ENCODE measurements around the gene CDK8. TPM values are rescaled to one million over a fixed set of nuclear protein-coding genes. Genes with fewer than 3 reads are reported as not detected.

The CDK8 gene
- total RNA-seq, 3 donors from 2014 or later (not counting 1 experiment from before 2014, with no cell fraction given) = 10.0 to 13.1 (median 10.9) TPM

DNA sequence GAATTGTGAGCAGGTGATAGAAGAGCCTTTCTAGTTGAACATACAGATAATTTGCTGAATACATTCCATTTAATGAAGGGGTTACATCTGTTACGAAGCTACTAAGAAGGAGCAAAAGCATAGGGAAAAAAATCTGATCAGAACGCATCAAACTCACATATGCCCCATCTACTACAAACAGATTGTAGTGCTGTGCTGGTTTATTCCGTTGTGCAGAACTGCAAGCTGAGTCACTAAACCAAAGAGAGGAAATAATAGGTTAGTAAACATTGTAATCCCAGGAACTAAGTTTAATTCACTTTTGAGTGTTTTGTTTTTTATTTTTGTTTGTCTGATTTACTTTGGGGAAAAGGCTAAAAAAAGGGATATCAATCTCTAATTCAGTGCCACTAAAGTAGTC is 136.3 kb downstream of the CDK8 start:
- no peak overlapping the region for H3K4me3 Mint-ChIP-seq
- H3K36me3 ChIP-seq (ENCODE audit: control insufficient read depth, insufficient read depth, low read length) = peaks cover 15% of the 10 kb centered on the region
- H3K27ac Mint-ChIP-seq = no peak overlapping the region
- peaks cover 21% of the 10 kb centered on the region for H3K36me3 Mint-ChIP-seq
- H3K27me3 ChIP-seq (ENCODE audit: control insufficient read depth, insufficient read depth, low read length) = no peaks in the 10 kb centered on the region
- H3K4me1 ChIP-seq (ENCODE audit: control insufficient read depth, insufficient read depth, low read length) = no peaks in the 10 kb centered on the region
- H3K27me3 Mint-ChIP-seq (ENCODE audit: low read depth in 2 of 2) = no peaks in the 10 kb centered on the region
- no peak overlapping the region for H3K27ac ChIP-seq (ENCODE audit: low read length)
- peaks cover 0 to 5% of the 10 kb centered on the region in 2 donors for H3K4me1 Mint-ChIP-seq
- DNase-seq (no peak), ATAC-seq (no peak)
- no peaks in the 10 kb centered on the region for H3K9me3 ChIP-seq (ENCODE audit: control insufficient read depth, insufficient read depth, low read length)
- intact Hi-C loops (cut with micrococcal nuclease) = no loop called here
- WGBS (ENCODE audit: insufficient coverage) = 100% methylated on average over 1 of the region's 3 CpGs
- TF ChIP-seq, protein P1, sequence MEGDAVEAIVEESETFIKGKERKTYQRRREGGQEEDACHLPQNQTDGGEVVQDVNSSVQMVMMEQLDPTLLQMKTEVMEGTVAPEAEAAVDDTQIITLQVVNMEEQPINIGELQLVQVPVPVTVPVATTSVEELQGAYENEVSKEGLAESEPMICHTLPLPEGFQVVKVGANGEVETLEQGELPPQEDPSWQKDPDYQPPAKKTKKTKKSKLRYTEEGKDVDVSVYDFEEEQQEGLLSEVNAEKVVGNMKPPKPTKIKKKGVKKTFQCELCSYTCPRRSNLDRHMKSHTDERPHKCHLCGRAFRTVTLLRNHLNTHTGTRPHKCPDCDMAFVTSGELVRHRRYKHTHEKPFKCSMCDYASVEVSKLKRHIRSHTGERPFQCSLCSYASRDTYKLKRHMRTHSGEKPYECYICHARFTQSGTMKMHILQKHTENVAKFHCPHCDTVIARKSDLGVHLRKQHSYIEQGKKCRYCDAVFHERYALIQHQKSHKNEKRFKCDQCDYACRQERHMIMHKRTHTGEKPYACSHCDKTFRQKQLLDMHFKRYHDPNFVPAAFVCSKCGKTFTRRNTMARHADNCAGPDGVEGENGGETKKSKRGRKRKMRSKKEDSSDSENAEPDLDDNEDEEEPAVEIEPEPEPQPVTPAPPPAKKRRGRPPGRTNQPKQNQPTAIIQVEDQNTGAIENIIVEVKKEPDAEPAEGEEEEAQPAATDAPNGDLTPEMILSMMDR (IDR thresholded peaks at IDR 0.05) = no peak
- no peak overlapping the region for H3K4me3 ChIP-seq (ENCODE audit: low read length)
- H3K9me3 Mint-ChIP-seq = no peaks in the 10 kb centered on the region

DNA sequence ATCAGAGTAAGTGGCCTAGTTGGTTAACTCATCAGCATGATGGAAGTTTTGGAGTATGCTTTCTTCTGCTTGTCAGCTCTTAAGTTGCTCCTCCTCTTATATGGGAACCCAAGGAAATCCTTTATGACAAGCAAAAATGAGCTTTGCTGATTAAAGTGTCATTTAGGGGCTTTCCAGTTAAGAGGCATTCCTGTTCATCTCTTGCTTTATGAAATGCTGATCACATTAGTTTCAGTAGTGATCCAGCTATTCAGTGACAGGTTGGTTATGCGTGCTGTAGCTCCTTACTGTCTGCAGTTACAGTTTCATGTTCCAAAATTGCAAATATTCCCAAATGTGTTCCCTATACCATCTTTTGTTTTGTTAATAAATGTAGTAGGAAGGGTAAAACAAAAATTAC is 146.6 kb downstream of the CDK8 start:
- H3K9me3 Mint-ChIP-seq = no peaks in the 10 kb centered on the region
- no peak overlapping the region for H3K4me3 Mint-ChIP-seq
- ATAC-seq (no peak), DNase-seq (no peak)
- H3K27me3 Mint-ChIP-seq (ENCODE audit: low read depth in 2 of 2) = no peaks in the 10 kb centered on the region
- peaks cover 10% of the 10 kb centered on the region for H3K36me3 Mint-ChIP-seq
- intact Hi-C loops (cut with micrococcal nuclease) = no loop called here
- peaks cover 18% of the 10 kb centered on the region for H3K36me3 ChIP-seq (ENCODE audit: control insufficient read depth, insufficient read depth, low read length)
- TF ChIP-seq, protein P1 (IDR thresholded peaks at IDR 0.05) = no peak
- H3K4me1 Mint-ChIP-seq = no peaks in the 10 kb centered on the region
- no peak overlapping the region for H3K27ac Mint-ChIP-seq
- WGBS (ENCODE audit: insufficient coverage) = 88% methylated on average over 1 of the region's 1 CpG
- no peaks in the 10 kb centered on the region for H3K4me1 ChIP-seq (ENCODE audit: control insufficient read depth, insufficient read depth, low read length)
- H3K27me3 ChIP-seq (ENCODE audit: control insufficient read depth, insufficient read depth, low read length) = no peaks in the 10 kb centered on the region
- H3K27ac ChIP-seq (ENCODE audit: low read length) = no peak overlapping the region
- no peaks in the 10 kb centered on the region for H3K9me3 ChIP-seq (ENCODE audit: control insufficient read depth, insufficient read depth, low read length)
- no peak overlapping the region for H3K4me3 ChIP-seq (ENCODE audit: low read length)

DNA sequence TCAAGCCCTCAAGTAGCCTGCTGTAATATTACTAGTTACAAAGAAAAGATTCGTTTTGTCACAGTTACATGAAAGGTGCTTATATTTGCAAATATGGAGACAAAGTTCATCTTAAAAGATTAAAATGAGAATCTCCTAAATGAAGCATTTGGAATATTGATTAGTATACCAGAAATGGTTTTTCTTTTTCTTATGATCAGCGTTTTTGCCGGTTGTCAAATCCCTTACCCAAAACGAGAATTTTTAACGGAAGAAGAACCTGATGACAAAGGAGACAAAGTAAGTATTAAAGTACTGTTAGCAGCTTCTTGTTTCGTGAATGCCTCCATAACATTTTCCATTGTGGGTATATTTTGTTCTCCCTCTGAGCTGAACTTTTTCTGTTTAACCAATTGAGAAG is 147.1 kb downstream of the CDK8 start:
- no peaks in the 10 kb centered on the region for H3K27me3 Mint-ChIP-seq (ENCODE audit: low read depth in 2 of 2)
- H3K4me1 Mint-ChIP-seq = no peaks in the 10 kb centered on the region
- no peaks in the 10 kb centered on the region for H3K9me3 ChIP-seq (ENCODE audit: control insufficient read depth, insufficient read depth, low read length)
- no peak for ATAC-seq
- no peak for DNase-seq
- peaks cover 18% of the 10 kb centered on the region for H3K36me3 ChIP-seq (ENCODE audit: control insufficient read depth, insufficient read depth, low read length)
- no peaks in the 10 kb centered on the region for H3K4me1 ChIP-seq (ENCODE audit: control insufficient read depth, insufficient read depth, low read length)
- H3K4me3 Mint-ChIP-seq = no peak overlapping the region
- H3K4me3 ChIP-seq (ENCODE audit: low read length) = no peak overlapping the region
- 96% methylated on average over 6 of the region's 6 CpGs for WGBS (ENCODE audit: insufficient coverage)
- H3K27ac ChIP-seq (ENCODE audit: low read length) = no peak overlapping the region
- H3K27ac Mint-ChIP-seq = no peak overlapping the region
- no peaks in the 10 kb centered on the region for H3K9me3 Mint-ChIP-seq
- intact Hi-C loops (cut with micrococcal nuclease) = no loop called here
- no peaks in the 10 kb centered on the region for H3K27me3 ChIP-seq (ENCODE audit: control insufficient read depth, insufficient read depth, low read length)
- TF ChIP-seq, protein P1 (IDR thresholded peaks at IDR 0.05) = no peak
- peaks cover 14% of the 10 kb centered on the region for H3K36me3 Mint-ChIP-seq

DNA sequence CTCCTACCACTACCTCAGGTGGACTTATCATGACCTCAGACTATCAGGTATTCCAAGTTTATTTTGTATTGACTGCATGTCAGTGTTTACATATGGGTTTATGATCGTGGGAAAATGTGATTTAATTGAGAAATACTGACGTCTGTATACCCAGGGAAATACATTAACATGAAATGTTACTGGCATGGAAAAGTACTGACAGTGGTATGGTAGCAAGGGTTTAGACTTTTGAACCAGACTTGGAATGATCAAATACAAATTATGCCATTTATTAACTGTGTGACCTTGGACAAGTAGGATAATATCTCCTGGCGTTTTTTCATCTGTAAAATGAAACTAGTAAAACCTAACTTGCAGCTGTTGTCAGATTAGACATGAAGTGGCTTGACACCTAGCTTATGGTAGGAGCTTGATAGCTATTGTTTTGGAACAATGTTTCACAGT is 147.7 kb downstream of the CDK8 start:
- DNase-seq = no peak
- Mint-ChIP-seq H3K4me3 (no peak overlapping the region), H3K36me3 (peaks cover 20% of the 10 kb centered on the region), H3K27ac (no peak overlapping the region), H3K9me3 (no peaks in the 10 kb centered on the region), H3K27me3 (ENCODE audit: low read depth in 2 of 2) (no peaks in the 10 kb centered on the region), H3K4me1 (no peaks in the 10 kb centered on the region)
- 88% methylated on average over 3 of the region's 3 CpGs for WGBS (ENCODE audit: insufficient coverage)
- Histone ChIP-seq H3K36me3 (ENCODE audit: control insufficient read depth, insufficient read depth, low read length) (peaks cover 18% of the 10 kb centered on the region), H3K4me1 (ENCODE audit: control insufficient read depth, insufficient read depth, low read length) (no peaks in the 10 kb centered on the region), H3K27ac (ENCODE audit: low read length) (no peak overlapping the region), H3K27me3 (ENCODE audit: control insufficient read depth, insufficient read depth, low read length) (no peaks in the 10 kb centered on the region), H3K9me3 (ENCODE audit: control insufficient read depth, insufficient read depth, low read length) (no peaks in the 10 kb centered on the region), H3K4me3 (ENCODE audit: low read length) (no peak overlapping the region)
- no peak for ATAC-seq
- TF ChIP-seq, protein P1 (IDR thresholded peaks at IDR 0.05) = no peak
- intact Hi-C loops (cut with micrococcal nuclease) = no loop called here
